H9 (cell line): Measurements from ENCODE around the gene CDC5L. TPM values are rescaled to one million over a fixed set of nuclear protein-coding genes. Genes with fewer than 3 reads are reported as not detected.

Experiments used
- DNase-seq: peaks from one replicate; pipeline ENCODE4 v3.0.0-alpha.2; 2017
- H2AFZ ChIP-seq: one replicate; pipeline ENCODE4 v1.6.1; 2013; ENCODE audit warnings: mild to moderate bottlenecking, low read length, control low read depth, moderate library complexity
- H2AK5ac ChIP-seq: 2 replicates; pipeline ENCODE4 v1.6.1; 2013; ENCODE audit warnings: low read length, control low read depth, mixed read lengths; ENCODE audit not compliant: insufficient read length
- H2BK120ac ChIP-seq: one replicate; pipeline ENCODE4 v1.6.1; 2013; ENCODE audit warnings: low read depth, mild to moderate bottlenecking, low read length, control low read depth, inconsistent platforms; ENCODE audit not compliant: poor library complexity, severe bottlenecking
- H2BK12ac ChIP-seq: 2 replicates; pipeline ENCODE4 v1.6.1; 2013; ENCODE audit warnings: low read length, control low read depth, mixed read lengths, low read depth; ENCODE audit not compliant: insufficient read length
- H2BK15ac ChIP-seq: 2 replicates; pipeline ENCODE4 v1.6.1; 2013; ENCODE audit warnings: low read depth, low read length, control low read depth
- H2BK20ac ChIP-seq: one replicate; pipeline ENCODE4 v1.6.1; 2013; ENCODE audit warnings: low read depth, mild to moderate bottlenecking, low read length, control low read depth, inconsistent platforms; ENCODE audit not compliant: poor library complexity, severe bottlenecking
- H2BK5ac ChIP-seq: 2 replicates; pipeline ENCODE4 v1.6.1; 2013; ENCODE audit warnings: low read length, control low read depth, mixed read lengths; ENCODE audit not compliant: insufficient read length
- H3K14ac ChIP-seq: 2 replicates; pipeline ENCODE4 v1.6.1; 2013; ENCODE audit warnings: low read length, control low read depth; ENCODE audit not compliant: insufficient read depth
- H3K18ac ChIP-seq: 2 replicates; pipeline ENCODE4 v1.6.1; 2013; ENCODE audit warnings: low read depth, mild to moderate bottlenecking, mixed read lengths, low read length, control low read depth; ENCODE audit not compliant: insufficient read length
- H3K23ac ChIP-seq: 2 replicates; pipeline ENCODE4 v1.6.1; 2013; ENCODE audit warnings: low read length, control low read depth, mixed read lengths, low read depth; ENCODE audit not compliant: insufficient read length
- H3K23me2 ChIP-seq: 2 replicates; pipeline ENCODE4 v1.6.1; 2013; ENCODE audit warnings: low read depth, mild to moderate bottlenecking, mixed read lengths, low read length, control low read depth; ENCODE audit not compliant: insufficient read length, poor library complexity, severe bottlenecking
- H3K27ac ChIP-seq: 2 replicates; pipeline ENCODE4 v1.5.1; 2013; ENCODE audit warnings: low read length, control low read depth, mixed read lengths, low read depth; ENCODE audit not compliant: insufficient read length
- H3K27me3 ChIP-seq: 2 replicates; pipeline ENCODE4 v1.6.1; 2013; ENCODE audit warnings: low read length, control low read depth, inconsistent platforms; ENCODE audit not compliant: insufficient read depth
- H3K4ac ChIP-seq: 2 replicates; pipeline ENCODE4 v1.6.1; 2013; ENCODE audit warnings: low read depth, mild to moderate bottlenecking, control low read depth, inconsistent platforms, low read length, moderate library complexity
- H3K4me1 ChIP-seq: 2 replicates; pipeline ENCODE4 v1.6.1; 2013; ENCODE audit warnings: low read length, control low read depth, inconsistent platforms; ENCODE audit not compliant: insufficient read depth
- H3K4me2 ChIP-seq: 2 replicates; pipeline ENCODE4 v1.6.1; 2013; ENCODE audit warnings: low read length, control low read depth, mixed read lengths; ENCODE audit not compliant: insufficient read length, insufficient read depth
- H3K56ac ChIP-seq: 2 replicates; pipeline ENCODE4 v1.6.1; 2013; ENCODE audit warnings: low read depth, mild to moderate bottlenecking, mixed read lengths, low read length, control low read depth; ENCODE audit not compliant: insufficient read length
- H3K79me1 ChIP-seq: 2 replicates; pipeline ENCODE4 v1.6.1; 2013; ENCODE audit warnings: low read depth, mild to moderate bottlenecking, moderate library complexity, low read length, control low read depth, inconsistent platforms; ENCODE audit not compliant: insufficient read depth, poor library complexity, severe bottlenecking
- H3K79me2 ChIP-seq: 2 replicates; pipeline ENCODE4 v1.6.1; 2013; ENCODE audit warnings: low read length, control low read depth, inconsistent platforms; ENCODE audit not compliant: insufficient read depth
- H3K9ac ChIP-seq: 2 replicates; pipeline ENCODE4 v1.6.1; 2013; ENCODE audit warnings: low read length, control low read depth, mixed read lengths; ENCODE audit not compliant: insufficient read length; ENCODE audit errors: extremely low read depth
- H3K9me3 ChIP-seq: one replicate; pipeline ENCODE4 v1.6.1; 2013; ENCODE audit warnings: low read depth, low read length, inconsistent platforms; ENCODE audit not compliant: control insufficient read depth
- H3T11ph ChIP-seq: one replicate; pipeline ENCODE4 v1.6.1; 2013; ENCODE audit warnings: mild to moderate bottlenecking, low read length, control low read depth, inconsistent platforms
- H4K20me1 ChIP-seq: one replicate; pipeline ENCODE4 v1.6.1; 2013; ENCODE audit not compliant: control insufficient read depth, insufficient read length, insufficient read depth
- H4K5ac ChIP-seq: 2 replicates; pipeline ENCODE4 v1.6.1; 2013; ENCODE audit warnings: low read depth, mild to moderate bottlenecking, mixed read lengths, low read length, control low read depth; ENCODE audit not compliant: insufficient read length
- H4K8ac ChIP-seq: replicated peaks from 2 replicates; pipeline ENCODE4 v1.6.1; 2013; ENCODE audit warnings: low read length, control low read depth, mixed read lengths, low read depth; ENCODE audit not compliant: insufficient read length
- H4K91ac ChIP-seq: 2 replicates; pipeline ENCODE4 v1.6.1; 2013; ENCODE audit warnings: low read depth, mild to moderate bottlenecking, moderate library complexity, mixed read lengths, low read length, control low read depth; ENCODE audit not compliant: insufficient read length
- H3K27ac Mint-ChIP-seq, 3 experiments: 2 replicates in 2 of 3; 3 replicates in 1 of 3; pipeline ENCODE4 v1.8.0; 2020 to 2021; ENCODE audit warnings: mixed read lengths in 3 of 3, mild to moderate bottlenecking in 1 of 3, moderate library complexity in 1 of 3
- H3K27me3 Mint-ChIP-seq: 2 replicates; pipeline ENCODE4 v1.8.0; 2021; ENCODE audit warnings: low read depth, mild to moderate bottlenecking, moderate library complexity, mixed read lengths
- H3K36me3 Mint-ChIP-seq, 3 experiments: 2 replicates in 2 of 3; 3 replicates in 1 of 3; pipeline ENCODE4 v1.8.0; 2020 to 2021; ENCODE audit warnings: low read depth in 3 of 3, mixed read lengths in 3 of 3; ENCODE audit not compliant: insufficient read depth in 1 of 3
- H3K4me1 Mint-ChIP-seq, 2 experiments: 2 replicates each; pipeline ENCODE4 v1.8.0; 2020; ENCODE audit warnings: mixed read lengths in 2 of 2
- H3K4me3 Mint-ChIP-seq, 2 experiments: 2 replicates in 1 of 2; 3 replicates in 1 of 2; pipeline ENCODE4 v1.8.0; 2020 to 2021; ENCODE audit warnings: mild to moderate bottlenecking in 2 of 2, mixed read lengths in 2 of 2, moderate library complexity in 1 of 2
- H3K9me3 Mint-ChIP-seq, 2 experiments: 2 replicates in 1 of 2; 3 replicates in 1 of 2; pipeline ENCODE4 v1.8.0; 2020; ENCODE audit warnings: mild to moderate bottlenecking in 2 of 2, mixed read lengths in 2 of 2, moderate library complexity in 1 of 2
- WGBS: extraction: QIAGEN DNeasy Blood & Tissue Kit; methylation state at CpG from one replicate; pipeline ENCODE4 v1.1.7; 2013; ENCODE audit warnings: missing lambda C conversion rate, low lambda C conversion rate, mixed read lengths; ENCODE audit not compliant: insufficient read length; ENCODE audit errors: extremely low coverage; 5-methylcytosine and 5-hydroxymethylcytosine counted together
- total RNA-seq: library from RNA; stranded (reverse); gene quantifications from 2 replicates; pipeline ENCODE4 v1.2.1, GENCODE V29; 2021
- TF ChIP-seq, protein P1 (sequence below): fragments of 200-600 bp; sonication (generic); conservative IDR thresholded peaks from 3 replicates; pipeline ENCODE4 v1.8.0; 2021; ENCODE audit warnings: antibody characterized with exemption, mild to moderate bottlenecking

Gene CDC5L
- total RNA-seq, 1 experiment from 2014 or later = 34.3 TPM

DNA sequence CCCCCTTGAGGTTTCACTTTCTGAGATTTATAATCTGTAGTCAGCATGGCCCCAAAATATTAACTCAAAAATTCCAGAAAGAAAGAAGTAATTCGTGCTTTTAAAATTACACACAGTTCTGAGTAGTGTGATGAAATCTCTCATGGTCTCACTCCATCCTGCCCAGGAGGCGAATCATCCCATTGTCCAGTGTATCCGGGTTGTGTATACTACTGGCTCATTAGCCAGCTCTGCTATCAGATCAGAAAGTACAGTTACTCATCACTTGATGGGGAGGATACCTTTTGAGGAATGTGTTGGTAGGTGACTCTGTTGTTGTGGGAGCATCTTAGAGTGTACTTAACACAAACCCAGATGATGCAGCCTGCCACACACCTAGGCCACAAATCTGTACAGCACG lies 65.2 kb downstream of the CDC5L start:
- no peak overlapping the region for H4K8ac ChIP-seq
- no peak overlapping the region for H4K91ac ChIP-seq
- H3K79me1 ChIP-seq = no peaks in the 10 kb centered on the region
- no peak overlapping the region for H2BK5ac ChIP-seq
- H3K27ac ChIP-seq = no peak overlapping the region
- TF ChIP-seq, protein P1, sequence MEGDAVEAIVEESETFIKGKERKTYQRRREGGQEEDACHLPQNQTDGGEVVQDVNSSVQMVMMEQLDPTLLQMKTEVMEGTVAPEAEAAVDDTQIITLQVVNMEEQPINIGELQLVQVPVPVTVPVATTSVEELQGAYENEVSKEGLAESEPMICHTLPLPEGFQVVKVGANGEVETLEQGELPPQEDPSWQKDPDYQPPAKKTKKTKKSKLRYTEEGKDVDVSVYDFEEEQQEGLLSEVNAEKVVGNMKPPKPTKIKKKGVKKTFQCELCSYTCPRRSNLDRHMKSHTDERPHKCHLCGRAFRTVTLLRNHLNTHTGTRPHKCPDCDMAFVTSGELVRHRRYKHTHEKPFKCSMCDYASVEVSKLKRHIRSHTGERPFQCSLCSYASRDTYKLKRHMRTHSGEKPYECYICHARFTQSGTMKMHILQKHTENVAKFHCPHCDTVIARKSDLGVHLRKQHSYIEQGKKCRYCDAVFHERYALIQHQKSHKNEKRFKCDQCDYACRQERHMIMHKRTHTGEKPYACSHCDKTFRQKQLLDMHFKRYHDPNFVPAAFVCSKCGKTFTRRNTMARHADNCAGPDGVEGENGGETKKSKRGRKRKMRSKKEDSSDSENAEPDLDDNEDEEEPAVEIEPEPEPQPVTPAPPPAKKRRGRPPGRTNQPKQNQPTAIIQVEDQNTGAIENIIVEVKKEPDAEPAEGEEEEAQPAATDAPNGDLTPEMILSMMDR = no peak
- H3K56ac ChIP-seq = no peak overlapping the region
- no peaks in the 10 kb centered on the region for H4K20me1 ChIP-seq
- H3K4me1 ChIP-seq = no peaks in the 10 kb centered on the region
- no peak overlapping the region for H3K4me3 Mint-ChIP-seq
- H3K23me2 ChIP-seq = no peaks in the 10 kb centered on the region
- no peak overlapping the region for H3K4me2 ChIP-seq
- no peak overlapping the region for H3T11ph ChIP-seq
- no peaks in the 10 kb centered on the region for H3K9me3 Mint-ChIP-seq
- H3K27me3 ChIP-seq = no peaks in the 10 kb centered on the region
- peaks cover 5% of the 10 kb centered on the region in 2 experiments for H3K4me1 Mint-ChIP-seq
- no peak overlapping the region for H3K27ac Mint-ChIP-seq
- H3K9ac ChIP-seq = no peak overlapping the region
- no peak for DNase-seq
- no peak overlapping the region for H2AFZ ChIP-seq
- no peak overlapping the region for H2BK12ac ChIP-seq
- no CpG with 5 or more reads among the region's 4 CpGs for WGBS
- peaks cover 0 to 13% (median 1%) of the 10 kb centered on the region in 3 experiments; a peak in 4 of 7 replicates for H3K36me3 Mint-ChIP-seq
- no peak overlapping the region for H3K14ac ChIP-seq
- H2BK120ac ChIP-seq = no peak overlapping the region
- H2AK5ac ChIP-seq = no peak overlapping the region
- H3K18ac ChIP-seq = no peak overlapping the region
- peaks cover under 1% of the 10 kb centered on the region; the same call in 1 of the 2 replicates for H3K27me3 Mint-ChIP-seq
- H4K5ac ChIP-seq = no peak overlapping the region
- no peak overlapping the region for H2BK15ac ChIP-seq
- H2BK20ac ChIP-seq = no peak overlapping the region
- H3K23ac ChIP-seq = no peak overlapping the region
- H3K9me3 ChIP-seq = no peaks in the 10 kb centered on the region
- H3K4ac ChIP-seq = no peak overlapping the region
- H3K79me2 ChIP-seq = no peaks in the 10 kb centered on the region
